ENCODE measurements around the gene OMA1.

DNA sequence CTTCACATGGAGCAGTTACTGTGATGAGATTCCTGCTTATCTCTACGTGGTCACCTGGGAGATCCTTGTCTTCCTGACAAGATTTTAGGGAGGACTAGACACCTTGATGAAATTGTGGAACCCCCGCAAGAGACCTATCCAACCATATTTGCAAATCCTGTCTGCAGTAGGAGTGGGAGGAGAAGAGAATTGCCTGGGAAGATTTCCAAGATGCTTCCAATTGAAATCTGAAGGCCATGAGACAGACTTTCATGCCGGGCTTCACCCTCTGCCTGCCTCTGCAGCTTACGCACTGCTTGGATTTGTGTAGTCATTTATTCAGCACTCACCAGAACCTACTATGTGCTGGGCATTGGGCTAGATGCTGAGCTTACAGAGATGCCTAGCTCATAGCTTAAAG lies 106.6 kb downstream of the OMA1 start:
- TF ChIP-seq FOXM1 (IDR thresholded peaks at IDR 0.05; ENCODE audit: borderline replicate concordance) (no peak), FOXA1 (IDR thresholded peaks at IDR 0.05) (no peak), ELF4 (IDR thresholded peaks at IDR 0.05) (no peak), SP1 (IDR thresholded peaks at IDR 0.05) (no peak), ARNT (IDR thresholded peaks at IDR 0.05) (no peak), LEF1 (IDR thresholded peaks at IDR 0.05; ENCODE audit: borderline replicate concordance) (no peak), SUZ12 (IDR thresholded peaks at IDR 0.05) (no peak), NFRKB (IDR thresholded peaks at IDR 0.05) (no peak), BHLHE40 (IDR thresholded peaks at IDR 0.05; ENCODE audit: borderline replicate concordance) (no peak)
